HTR-8/SVneo (cell line): ENCODE measurements around the gene TERB2.
"Not testable (repeated sequence)": the region's sequence is repeated elsewhere in the genome, so short reads cannot be mapped to it uniquely, and the experiment has no call there.

Experiments used
- DNase-seq: peaks from one replicate; pipeline ENCODE4 v3.0.0; 2011; ENCODE audit warnings: low spot score, mixed read lengths; ENCODE audit not compliant: insufficient read length
- FAIRE-seq: peaks from 2 replicates; lab custom pipeline; 2011; peaks lifted over from hg19 to GRCh38; lab: Jason Lieb, UNC

TERB2 gene

GRCh38 chr15:44956388-44956787 lies at the start of gene TERB2:
TSS of gene TERB2 (plus strand) at chr15:44956687. CDS start at chr15:44956719, 32 bp downstream.
- FAIRE-seq (no peak), DNase-seq (no peak)

- DNase-seq (no peak), FAIRE-seq (no peak)
These were observed 47.1 kb upstream of the TERB2 start for GRCh38 chr15:44909423-44909822.

- no peak for DNase-seq
- no peak for FAIRE-seq
These were observed 45.4 kb upstream of the TERB2 start for GRCh38 chr15:44910981-44911625.

GRCh38 chr15:44912186-44912585 lies 44.3 kb upstream of the TERB2 start:
- not testable (repeated sequence) for FAIRE-seq, DNase-seq

GRCh38 chr15:44912974-44913448 lies 43.5 kb upstream of the TERB2 start:
- DNase-seq, FAIRE-seq: not testable (repeated sequence)

- FAIRE-seq, result no peak
- no peak for DNase-seq
These were observed 38.4 kb upstream of the TERB2 start for GRCh38 chr15:44918136-44918535.

- not testable (repeated sequence) for FAIRE-seq, DNase-seq
These were observed 27.8 kb upstream of the TERB2 start for GRCh38 chr15:44928658-44929057.

- not testable (repeated sequence) for FAIRE-seq
These were observed 26.2 kb upstream of the TERB2 start for GRCh38 chr15:44930283-44930682.

GRCh38 chr15:44958302-44958701 lies 1.8 kb downstream of the TERB2 start:
- not testable (repeated sequence) for FAIRE-seq, DNase-seq

More at GRCh38 chr15:44930283-44930682, 26.2 kb upstream of the TERB2 start:
- DNase-seq, result not testable (repeated sequence)

GRCh38 chr15:44968475-44968874 lies 12.0 kb downstream of the TERB2 start:
- no peak for FAIRE-seq
- DNase-seq, result no peak

GRCh38 chr15:44971036-44971435 lies 14.5 kb downstream of the TERB2 start:
- no peak for DNase-seq
- FAIRE-seq, result no peak

- FAIRE-seq, result peak; percentile 13
- not testable (repeated sequence) for DNase-seq
These were observed 19.7 kb downstream of the TERB2 start for GRCh38 chr15:44976183-44976582.

GRCh38 chr15:44977781-44978180 lies 21.3 kb downstream of the TERB2 start:
- not testable (repeated sequence) for FAIRE-seq, DNase-seq

GRCh38 chr15:44979617-44980339 lies 23.3 kb downstream of the TERB2 start:
- FAIRE-seq, DNase-seq: not testable (repeated sequence)

- not testable (repeated sequence) for DNase-seq, FAIRE-seq
These were observed 27.7 kb downstream of the TERB2 start for GRCh38 chr15:44984144-44984543.

GRCh38 chr15:44986346-44987055 lies 30.0 kb downstream of the TERB2 start:
- FAIRE-seq, DNase-seq: not testable (repeated sequence)

GRCh38 chr15:44987711-44988110 lies 31.2 kb downstream of the TERB2 start:
- not testable (repeated sequence) for DNase-seq, FAIRE-seq

- not testable (repeated sequence) for DNase-seq
- FAIRE-seq, result peak; percentile 79
These were observed 31.8 kb downstream of the TERB2 start for GRCh38 chr15:44988184-44988869.

GRCh38 chr15:44988870-44989219 lies 32.4 kb downstream of the TERB2 start:
- not testable (repeated sequence) for FAIRE-seq, DNase-seq

GRCh38 chr15:44997632-44998031 lies 41.1 kb downstream of the TERB2 start:
- FAIRE-seq, DNase-seq: not testable (repeated sequence)
